ENCODE results near the gene FIGNL2.
"Not testable (repeated sequence)": the region's sequence is repeated elsewhere in the genome, so short reads cannot be mapped to it uniquely, and the experiment has no call there.

The FIGNL2 gene, protein sequence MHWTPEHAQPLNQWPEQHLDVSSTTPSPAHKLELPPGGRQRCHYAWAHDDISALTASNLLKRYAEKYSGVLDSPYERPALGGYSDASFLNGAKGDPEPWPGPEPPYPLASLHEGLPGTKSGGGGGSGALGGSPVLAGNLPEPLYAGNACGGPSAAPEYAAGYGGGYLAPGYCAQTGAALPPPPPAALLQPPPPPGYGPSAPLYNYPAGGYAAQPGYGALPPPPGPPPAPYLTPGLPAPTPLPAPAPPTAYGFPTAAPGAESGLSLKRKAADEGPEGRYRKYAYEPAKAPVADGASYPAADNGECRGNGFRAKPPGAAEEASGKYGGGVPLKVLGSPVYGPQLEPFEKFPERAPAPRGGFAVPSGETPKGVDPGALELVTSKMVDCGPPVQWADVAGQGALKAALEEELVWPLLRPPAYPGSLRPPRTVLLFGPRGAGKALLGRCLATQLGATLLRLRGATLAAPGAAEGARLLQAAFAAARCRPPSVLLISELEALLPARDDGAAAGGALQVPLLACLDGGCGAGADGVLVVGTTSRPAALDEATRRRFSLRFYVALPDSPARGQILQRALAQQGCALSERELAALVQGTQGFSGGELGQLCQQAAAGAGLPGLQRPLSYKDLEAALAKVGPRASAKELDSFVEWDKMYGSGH

DNA sequence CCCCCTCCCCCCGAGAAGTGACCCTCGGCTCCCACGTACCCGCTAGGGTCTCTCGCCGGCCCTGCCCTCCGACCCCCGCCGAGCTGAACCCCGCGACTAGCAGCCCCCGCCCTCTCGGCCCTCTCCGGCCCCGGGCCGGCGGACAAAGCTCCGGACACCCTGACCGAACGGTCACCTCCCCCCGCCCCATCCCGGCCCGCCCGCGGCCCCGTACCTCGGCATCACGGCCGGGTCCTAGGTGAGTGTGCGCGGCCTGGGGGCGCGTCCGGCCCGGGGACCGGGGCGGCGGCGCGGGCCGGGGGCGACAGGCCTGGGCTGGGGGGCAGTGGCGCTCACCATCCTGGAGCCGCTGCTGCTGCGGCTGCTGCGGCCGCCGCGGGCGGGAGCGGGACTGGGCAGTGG lies at the start of gene FIGNL2:
FIGNL2 (minus strand) TSS at position 393 of the 402 bp plus-strand sequence. CDS start 26,305 bp downstream, outside the sequence.
- no peak for DNase-seq

DNA sequence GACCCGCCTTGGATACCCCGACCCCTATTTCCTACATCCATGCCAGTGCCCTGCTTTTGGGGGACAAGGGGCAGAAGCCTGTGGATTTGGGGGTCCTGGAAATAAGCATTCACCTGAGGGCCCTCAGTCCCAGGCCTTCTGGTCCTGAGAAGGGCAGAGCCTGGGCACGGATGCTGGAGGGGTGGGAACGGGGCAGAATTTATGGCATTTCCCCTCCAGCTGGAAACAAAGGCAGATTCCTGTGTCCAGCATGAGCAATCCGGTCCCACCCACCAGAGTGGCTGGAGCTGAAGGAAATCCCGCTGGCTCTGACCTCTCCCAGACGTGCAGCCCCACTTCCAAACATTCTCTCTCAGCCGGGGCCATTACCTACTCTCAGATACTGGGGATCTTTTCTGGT lies 48.7 kb upstream of the FIGNL2 start:
- no peak for DNase-seq

DNA sequence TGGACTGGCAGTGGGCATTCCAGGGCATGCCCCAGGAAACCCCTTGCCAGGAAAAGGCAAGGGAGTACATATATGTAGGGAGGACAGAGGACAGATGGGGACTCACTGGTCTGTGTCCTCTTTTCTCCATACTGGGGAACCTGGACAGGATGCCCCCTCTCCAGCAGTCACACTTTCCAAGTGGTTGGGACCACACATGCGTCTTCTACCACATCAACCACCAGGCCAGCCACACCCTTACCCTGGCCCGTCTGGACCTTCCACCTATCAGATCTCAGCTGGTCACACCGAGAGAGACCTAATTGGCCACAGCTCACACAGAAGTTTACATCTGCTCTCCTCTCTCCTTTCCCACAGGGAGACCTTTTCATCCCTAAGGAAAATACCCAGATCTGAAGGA lies 47.7 kb upstream of the FIGNL2 start:
- DNase-seq: no peak

DNA sequence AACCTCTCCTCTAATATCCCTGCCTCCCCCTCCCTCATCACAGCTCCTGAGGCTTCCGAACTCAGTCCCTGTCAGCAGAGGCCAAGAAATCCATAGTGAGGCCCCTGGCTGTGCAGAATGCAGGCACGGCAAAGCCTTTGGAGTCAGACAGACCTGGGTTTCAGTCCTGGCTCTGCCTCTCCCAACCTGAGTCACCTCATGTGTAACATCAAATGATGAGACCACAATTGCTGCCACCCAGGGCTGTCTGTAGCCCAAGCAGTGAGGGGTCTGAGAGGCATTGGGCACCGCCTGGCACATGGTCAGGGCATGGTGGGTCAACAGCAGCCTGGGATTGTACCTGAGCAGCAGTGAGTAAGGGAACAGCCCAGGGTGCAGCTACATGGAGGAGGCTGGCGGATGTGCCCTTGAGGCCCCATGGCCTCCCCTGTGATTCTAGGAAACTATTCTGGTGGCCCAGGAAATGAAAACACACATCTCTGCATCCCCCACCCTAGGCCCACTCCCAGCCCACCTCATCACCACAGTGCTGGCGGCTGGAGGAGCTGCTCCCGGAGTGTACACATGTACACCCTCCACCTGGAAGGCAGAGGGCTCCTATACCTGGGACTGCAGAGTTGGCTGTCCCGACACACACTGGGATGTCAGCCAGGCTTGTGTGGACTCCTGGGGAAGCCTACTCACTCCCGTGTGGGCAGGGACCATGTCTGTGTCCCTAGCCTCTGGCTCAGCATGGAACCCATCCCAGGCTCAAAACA lies 47.0 kb upstream of the FIGNL2 start:
- DNase-seq: no peak

DNA sequence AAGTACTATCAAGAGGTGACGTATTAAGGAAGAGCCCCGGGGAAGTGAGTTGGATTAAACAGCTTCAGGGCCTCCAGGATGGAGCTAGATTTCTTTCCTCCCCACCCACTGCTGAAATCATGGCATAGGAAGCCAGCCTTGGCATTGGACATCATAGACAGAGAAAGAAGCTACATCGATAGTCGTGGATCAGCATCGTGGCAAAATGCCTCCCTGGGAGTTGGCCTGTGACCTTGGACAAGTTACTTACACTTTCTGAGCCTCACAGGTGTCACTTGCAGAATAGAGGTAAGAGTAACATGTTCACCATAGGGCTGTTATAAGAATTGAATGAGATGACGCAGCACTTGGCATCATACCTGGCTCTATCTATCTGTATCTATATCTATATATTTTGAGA lies 45.3 kb upstream of the FIGNL2 start:
- DNase-seq: no peak

DNA sequence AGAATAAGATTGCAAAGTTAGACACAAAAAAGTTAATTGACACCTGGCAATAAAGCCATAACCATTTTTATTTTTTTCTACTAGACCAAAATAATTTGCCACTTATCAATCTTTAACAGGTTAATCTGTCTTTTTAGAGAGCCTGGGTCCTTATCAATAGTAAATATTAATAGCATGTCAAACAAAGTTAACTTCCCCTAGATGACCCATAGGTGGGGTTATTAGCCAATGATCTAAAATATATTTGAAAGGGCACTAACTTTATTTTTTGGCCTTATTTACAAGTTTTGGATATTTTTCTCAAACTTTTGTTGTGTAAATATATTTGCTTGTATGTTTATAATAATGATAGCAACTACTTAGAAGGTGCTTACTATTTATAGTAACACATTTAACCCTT lies 43.3 kb upstream of the FIGNL2 start:
- DNase-seq: no peak

DNA sequence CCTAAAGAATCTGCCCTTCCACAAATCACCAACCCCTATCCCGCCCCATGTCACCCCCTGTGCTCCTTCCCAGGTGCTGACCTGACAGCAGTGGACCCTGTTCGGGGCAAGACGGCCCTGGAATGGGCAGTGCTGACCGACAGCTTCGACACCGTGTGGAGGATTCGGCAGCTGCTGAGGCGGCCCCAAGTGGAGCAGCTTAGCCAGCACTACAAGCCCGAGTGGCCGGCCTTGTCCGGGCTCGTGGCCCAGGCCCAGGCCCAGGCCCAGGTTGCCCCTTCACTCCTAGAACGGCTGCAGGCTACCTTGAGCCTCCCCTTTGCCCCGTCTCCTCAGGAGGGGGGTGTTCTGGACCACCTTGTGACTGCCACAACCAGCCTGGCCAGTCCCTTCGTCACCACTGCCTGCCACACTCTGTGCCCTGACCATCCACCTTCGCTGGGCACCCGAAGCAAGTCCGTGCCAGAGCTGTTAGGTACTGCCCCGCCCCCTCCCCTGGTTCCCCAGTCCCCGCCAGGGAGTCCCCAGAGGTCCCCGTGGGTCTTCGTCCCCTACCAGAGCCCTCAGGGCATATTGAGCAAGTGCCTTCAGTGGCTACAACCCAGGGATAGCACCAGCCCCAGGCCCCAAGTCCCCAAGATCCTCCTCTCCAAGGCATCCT lies 42.1 kb upstream of the FIGNL2 start:
- no peak for DNase-seq

DNA sequence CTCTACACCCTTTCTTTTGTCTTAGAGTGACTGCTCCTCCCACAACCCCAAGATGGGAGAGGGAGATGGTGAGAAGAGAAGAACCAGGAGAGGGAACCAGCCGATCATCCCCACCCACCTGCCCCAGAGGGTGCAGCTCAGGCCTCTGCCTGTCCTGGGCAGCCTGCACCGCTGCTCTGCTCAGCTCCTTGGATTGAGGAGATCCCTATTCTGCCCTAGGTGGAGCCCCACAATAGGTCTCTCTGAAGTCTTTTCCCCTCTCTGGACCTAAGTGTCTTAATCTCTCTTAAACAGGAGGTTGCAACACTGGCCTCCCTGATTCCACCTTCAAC lies 41.6 kb upstream of the FIGNL2 start:
- DNase-seq: no peak

DNA sequence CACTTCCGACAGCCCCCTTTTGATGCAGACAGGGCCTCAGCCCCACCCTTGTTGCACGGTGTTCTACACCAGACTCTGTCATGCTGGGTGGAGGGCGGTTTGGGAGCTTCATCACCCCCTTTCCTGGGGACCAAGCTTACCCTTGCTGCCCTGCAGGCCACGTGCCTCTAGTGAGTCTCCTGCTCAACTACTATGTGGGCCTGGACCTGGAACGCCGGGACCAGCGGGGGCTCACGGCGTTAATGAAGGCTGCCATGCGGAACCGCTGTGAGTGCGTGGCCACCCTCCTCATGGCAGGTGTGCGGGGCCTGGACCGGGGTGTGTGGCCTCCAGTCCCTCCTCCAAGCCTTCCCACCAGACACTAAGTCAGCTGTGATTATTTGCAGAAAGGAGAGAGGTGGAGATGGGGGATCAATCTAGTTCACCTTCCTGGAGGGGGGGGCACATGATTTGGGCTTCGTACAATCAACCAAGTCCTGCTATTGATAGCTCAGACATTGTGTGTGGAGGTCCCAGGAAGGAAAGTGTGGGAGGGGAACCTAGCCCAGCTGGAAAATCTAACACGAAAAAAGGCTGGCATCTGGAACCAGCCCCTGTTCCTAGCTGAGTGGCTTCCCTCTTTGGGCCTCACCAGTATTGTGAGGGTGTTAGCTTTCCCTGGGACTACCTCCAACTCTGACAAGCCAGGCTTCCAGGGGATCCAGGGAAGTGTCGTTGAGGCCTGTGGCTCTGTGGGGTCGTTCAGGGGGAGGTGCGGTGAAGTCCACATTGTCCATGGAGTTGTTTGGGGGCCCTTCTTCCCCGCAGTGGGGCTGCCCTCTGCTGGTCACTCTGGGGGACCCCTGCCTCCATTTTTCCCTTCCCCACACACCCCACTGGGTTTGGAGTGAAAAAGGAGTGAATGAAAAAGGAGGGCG lies 41.0 kb upstream of the FIGNL2 start:
- no peak for DNase-seq

DNA sequence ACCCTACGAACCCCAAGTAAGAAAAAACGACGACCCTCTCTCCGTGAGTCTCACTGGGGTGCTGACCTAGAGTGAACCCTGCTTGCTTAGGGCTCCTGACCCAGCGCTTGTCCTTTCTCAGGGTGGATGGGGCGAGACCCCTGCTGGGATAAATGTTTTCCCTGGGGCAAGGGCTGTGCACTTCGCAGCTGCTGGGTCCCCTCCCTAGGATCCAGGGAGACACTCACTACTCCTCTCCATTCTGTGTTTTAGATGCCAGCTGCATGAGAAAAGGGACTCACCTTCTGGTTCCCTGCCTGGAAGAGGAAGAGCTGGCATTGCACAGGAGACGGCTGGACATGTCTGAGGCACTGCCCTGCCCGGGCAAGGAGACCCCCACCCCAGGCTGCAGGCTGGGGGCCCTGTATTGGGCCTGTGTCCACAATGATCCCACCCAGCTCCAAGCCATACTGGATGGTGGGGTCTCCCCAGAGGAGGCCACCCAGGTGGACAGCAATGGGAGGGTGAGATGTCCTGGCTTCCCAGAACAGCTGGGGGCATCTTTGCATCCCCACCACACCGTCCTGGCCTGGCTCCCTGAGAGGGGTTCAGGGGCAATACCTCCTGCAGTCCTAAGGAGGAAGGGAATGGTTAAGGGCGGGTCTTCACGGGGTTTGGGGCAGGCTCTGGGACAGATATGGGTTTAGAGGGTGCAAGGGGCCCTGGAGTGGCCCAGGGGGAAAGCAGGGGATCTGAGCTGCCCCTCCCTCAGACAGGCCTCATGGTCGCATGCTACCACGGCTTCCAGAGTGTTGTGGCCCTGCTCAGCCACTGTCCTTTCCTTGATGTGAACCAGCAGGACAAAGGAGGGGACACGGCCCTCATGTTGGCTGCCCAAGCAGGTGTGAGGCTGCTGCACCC lies 40.0 kb upstream of the FIGNL2 start:
- no peak for DNase-seq

DNA sequence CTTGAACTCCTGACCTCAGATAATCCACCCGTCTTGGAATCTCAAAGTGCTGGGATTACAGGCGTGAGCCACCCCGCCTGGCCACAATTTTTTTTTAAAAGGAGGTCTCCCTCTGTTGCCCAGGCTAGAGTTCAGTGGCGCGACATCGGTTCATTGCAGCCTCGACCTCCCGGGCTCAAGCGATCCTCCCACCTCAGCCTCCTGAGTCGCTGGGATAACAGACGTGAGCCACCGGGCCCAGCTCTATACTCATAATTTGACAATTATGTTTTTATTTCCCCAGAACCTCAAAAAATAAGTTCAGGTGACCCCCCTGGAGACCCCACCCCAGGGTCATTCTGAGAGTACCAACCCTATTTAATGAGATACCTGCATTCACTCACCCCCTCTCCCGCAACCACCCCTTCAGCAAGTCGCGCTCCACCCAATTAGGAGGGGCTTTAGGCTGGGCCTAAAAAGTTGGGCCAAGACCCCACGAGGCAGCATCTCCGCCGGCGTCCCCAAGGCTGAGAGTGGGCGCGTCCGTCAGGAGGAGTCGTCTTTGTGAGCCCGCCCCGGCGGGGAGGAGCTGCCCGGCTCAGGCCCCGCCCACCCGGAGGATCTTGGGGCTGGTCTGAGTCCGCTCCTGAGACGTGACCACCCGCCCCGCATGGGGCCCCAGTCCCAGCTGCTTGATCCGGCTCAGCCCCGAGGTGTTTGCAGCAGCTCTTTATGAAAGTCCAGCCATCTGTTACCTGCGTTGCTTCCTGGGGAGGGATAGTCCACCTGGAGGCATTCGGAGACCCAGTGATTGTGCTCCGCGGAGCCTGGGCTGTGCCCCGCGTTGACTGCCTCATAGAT lies 39.2 kb upstream of the FIGNL2 start, which contains the start of gene ANKRD33:
ANKRD33 (plus strand) TSS at position 628 of the 840 bp plus-strand sequence; CDS start at position 712, 84 bp downstream.
- no peak for DNase-seq

DNA sequence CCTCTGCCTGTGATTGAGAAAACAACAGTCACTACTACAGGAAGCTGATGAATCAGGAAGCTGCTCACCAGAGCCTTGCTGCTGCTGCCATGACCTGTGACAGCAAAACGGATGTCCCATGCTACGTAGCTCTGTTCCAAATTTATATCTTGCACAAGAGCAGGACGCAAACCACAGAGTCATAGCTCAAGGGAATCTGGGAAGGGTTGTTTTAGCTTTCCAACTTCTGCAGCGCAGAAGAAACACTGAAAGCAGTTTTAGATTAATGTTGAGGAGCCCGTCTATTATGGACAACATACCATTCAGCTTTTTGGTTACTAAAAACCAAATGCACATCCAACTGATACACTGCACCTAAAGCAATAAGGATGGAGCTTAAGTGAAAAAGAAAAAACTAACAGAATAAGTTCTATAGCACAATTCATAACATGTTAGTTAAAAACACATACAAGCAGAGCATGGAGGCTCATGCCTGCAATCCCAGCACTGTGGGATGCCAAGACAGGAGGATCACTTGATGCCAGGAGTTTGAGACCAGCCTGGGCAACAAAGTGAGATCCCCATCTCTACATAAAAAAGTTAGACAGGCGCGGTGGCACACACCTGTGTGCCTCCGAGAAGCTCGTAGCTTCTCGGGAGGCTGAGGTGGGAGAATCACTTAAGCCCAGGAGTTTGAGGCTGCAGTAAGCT lies 37.6 kb upstream of the FIGNL2 start:
- no peak for DNase-seq

DNA sequence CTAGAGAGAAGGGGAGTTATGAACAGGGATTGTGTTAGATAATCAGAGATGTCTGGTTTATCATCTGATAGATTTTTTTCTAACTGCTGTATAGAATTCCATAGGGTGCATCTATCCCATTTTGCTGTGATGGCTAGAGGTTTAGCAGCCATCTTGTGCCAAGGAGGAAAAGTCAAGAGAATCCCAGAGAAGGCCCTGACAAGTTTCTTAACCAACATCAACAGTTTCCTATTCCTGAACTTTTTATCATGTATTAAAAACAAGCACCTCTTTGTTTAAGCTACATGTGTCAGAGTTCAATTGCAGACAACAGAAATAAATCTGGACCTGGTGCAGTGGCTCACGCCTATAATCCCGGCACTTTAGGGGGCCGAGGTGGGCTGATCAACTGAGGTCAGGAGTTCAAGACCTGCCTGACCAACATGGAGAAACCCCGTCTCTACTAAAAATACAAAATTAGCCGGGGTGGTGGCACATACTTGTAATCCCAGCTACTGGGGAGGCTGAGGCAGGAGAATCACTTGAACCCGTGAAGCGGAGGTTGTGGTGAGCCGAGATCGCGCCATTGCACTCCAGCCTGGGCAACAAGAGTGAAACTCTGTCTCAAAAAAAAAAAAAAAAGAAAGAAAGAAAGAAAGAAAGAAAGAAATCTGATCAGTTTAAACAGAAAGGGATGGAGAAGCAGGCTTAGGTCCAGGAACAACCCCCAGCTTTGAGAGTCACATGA lies 36.9 kb upstream of the FIGNL2 start:
- not testable (repeated sequence) for DNase-seq

DNA sequence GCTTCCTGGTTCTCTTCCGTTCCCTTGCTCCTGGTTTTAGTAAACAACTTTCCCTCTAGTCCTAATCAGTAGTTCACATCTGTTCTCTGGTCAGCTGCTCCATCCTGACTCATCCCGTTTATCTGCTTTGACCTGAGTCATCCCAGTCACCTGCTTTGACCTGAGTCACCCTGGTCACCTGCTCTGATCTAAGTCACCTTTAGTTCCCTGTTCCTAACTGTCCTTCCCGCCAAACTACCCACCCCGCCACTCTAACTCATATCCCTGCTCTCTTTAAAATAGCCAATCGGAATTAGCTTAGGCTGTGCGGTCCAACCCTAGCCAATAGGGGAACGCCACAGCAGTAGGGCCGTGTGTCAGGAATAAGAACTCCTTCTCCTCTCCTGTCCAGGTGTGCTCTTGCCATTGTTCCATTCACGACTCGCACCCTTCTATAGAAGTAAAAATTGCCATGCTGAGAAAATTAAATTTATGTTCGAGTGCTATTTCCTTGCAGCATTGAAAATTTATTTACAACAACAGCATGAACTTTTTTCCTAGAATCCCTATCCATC lies 36.2 kb upstream of the FIGNL2 start:
- no peak for DNase-seq

DNA sequence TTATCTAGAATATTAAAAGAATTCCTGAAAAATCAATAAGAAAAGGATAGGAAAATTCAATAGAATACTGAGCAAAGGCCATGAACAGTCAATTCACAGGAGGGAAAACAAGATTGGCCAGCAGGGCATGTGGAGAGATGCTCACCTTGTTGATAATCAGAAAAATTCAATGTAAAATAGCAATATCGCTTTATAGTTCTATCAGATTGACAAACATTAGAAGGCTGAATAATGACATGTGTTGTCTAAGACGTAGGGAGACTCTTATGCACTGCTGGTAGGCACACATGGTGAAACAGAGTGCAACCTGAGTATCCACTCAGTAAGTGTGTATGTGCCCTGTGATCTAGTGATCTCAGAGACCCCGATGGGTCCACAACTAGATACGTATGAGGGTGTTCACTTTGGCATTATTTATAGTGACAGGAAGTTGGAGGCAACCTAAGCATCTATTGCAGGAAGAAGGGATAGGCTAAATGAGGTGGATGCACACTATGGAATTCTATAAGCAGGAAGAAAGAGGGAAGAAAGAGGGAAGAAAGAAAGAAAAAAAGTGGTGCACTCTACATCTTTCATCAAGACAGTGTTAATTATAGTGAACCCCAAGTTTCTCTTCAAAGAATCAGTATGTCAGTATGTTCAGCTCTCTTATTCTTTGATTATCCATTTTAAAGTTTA lies 35.6 kb upstream of the FIGNL2 start:
- DNase-seq: no peak

DNA sequence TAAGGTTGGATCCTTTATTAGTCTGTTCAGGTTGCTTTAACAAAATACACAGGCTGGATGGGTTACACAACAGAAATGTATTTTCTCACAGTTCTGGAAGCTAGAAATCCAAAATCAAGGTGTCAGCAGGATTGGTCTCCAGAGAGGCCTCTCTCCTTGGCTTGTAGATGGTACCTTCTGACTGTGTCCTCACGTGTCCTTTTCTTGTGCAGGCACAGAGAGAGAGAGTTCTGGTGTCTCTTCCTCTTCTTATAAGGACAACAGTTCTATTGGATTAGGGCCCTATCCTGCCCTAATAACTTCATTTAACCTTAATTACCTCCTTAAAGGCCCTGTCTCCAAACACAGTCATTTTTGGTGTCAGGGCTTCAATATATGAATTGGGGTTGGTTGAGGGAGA lies 34.8 kb upstream of the FIGNL2 start:
- no peak for DNase-seq

DNA sequence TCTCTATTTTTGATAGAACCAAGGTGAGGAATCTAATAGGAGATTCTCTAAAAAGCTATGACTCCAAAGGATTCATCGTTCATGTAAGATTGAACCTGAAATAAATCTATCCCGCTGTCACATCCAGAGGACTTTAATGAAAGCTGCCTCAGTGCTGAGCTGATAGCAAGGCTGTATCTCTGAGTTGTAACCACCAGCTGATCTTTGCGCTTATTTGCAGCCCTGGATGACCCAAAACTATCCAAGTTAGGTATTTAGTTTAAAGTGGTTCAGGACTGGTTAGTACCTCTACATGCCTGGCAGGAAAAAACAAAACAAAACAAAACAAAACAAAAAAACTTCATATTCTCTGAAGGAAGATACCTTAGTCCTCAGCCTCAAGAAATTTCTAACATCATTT lies 30.6 kb upstream of the FIGNL2 start:
- DNase-seq: no peak

DNA sequence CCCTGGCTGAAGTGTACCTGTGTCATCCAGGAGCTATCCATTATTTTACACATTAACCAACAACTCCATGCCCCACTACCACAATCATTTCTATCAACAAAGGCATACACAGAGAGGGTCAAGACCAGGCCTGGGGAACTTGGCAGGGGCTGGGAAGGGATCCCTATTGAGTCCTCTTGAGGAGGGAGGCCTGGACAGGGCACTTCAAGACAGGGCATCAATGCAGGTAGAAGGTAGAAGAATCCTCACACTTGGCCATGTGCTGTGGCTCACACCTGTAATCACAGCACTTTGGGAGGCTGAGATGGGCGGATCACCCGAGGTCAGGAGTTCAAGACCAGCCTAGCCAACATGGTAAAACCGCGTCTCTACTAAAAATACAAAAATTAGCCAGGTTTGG lies 26.0 kb upstream of the FIGNL2 start:
- DNase-seq: no peak

Data from NCI-H1930 (cell line).